ENCODE measurements around the gene EFCAB6. TPM values are rescaled to one million over a fixed set of nuclear protein-coding genes. Genes with fewer than 3 reads are reported as not detected.

Gene EFCAB6
- total RNA-seq, 2 donors from 2014 or later: 2.2 to 2.5 TPM

DNA sequence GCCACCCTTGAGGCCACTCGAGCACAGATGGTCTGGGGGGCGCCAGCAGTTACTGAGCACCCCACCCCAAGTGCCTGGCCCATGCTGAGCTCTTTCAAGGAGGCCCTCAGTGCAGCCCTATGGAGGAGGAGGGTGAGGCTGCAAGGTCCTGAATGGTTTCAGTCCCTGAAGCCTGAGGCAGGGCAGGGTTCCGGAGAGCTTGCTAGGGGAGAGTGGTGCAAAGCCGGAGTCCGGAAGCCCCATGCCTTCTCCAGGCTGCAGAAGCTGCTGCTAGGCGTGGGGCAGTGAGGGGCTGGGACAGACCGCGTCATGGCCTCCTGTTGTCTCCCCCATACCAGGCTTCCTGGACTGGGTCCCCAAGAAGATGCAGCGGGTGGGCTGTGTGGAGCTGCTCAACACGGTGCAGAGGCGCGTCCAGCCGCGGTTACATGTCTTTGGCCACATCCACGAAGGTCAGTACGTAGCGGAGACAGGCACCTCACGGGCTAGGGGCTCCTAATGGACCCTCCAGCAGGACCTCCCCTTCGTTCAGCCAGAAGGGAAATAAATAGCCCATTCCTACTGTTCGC, 309.7 kb downstream of the EFCAB6 start:
- Histone ChIP-seq H3K36me3 (no peaks in the 10 kb centered on the region), H3K27ac (no peak overlapping the region), H3K4me1 (ENCODE audit: control insufficient read depth in 1 of 2, low read depth in 2 of 2) (no peaks in the 10 kb centered on the region), H3K27me3 (replicated peaks; ENCODE audit: insufficient read depth) (no peaks in the 10 kb centered on the region), H3K4me3 (no peak overlapping the region), H3K9me3 (no peaks in the 10 kb centered on the region)
- no peak for DNase-seq (ENCODE audit: low spot score)
- ATAC-seq (ENCODE audit: insufficient number of reproducible peaks, low FRiP score, low read depth): no peak
- TF ChIP-seq CTCF (IDR thresholded peaks at IDR 0.05): no peak

DNA sequence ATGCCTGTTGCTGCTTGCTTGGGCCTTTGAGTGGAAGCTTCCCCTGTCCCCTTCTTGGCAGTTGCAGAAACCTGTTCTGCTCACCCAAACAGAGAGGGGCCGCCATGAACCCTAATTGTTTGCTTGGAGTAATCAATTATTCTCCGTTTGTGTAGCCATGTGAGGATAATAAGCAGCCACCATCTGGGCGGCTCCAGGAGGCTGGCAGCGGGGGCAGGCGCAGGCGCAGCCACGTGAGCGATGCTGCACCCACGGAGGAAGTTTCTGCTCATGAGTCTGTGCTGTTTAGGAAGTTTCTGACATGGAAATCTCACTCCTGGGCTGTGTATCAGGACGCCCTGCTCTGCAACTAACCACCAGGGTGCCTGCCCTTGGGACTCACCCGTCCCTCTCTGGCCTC, 310.2 kb downstream of the EFCAB6 start:
- no peak overlapping the region for H3K27ac ChIP-seq
- no peaks in the 10 kb centered on the region for H3K36me3 ChIP-seq
- no peak overlapping the region for H3K4me3 ChIP-seq
- H3K9me3 ChIP-seq: no peaks in the 10 kb centered on the region
- no peak for DNase-seq (ENCODE audit: low spot score)
- H3K4me1 ChIP-seq (ENCODE audit: control insufficient read depth in 1 of 2, low read depth in 2 of 2): no peaks in the 10 kb centered on the region
- no peaks in the 10 kb centered on the region for H3K27me3 ChIP-seq (replicated peaks; ENCODE audit: insufficient read depth)
- TF ChIP-seq CTCF (IDR thresholded peaks at IDR 0.05): no peak
- ATAC-seq (ENCODE audit: insufficient number of reproducible peaks, low FRiP score, low read depth): no peak

DNA sequence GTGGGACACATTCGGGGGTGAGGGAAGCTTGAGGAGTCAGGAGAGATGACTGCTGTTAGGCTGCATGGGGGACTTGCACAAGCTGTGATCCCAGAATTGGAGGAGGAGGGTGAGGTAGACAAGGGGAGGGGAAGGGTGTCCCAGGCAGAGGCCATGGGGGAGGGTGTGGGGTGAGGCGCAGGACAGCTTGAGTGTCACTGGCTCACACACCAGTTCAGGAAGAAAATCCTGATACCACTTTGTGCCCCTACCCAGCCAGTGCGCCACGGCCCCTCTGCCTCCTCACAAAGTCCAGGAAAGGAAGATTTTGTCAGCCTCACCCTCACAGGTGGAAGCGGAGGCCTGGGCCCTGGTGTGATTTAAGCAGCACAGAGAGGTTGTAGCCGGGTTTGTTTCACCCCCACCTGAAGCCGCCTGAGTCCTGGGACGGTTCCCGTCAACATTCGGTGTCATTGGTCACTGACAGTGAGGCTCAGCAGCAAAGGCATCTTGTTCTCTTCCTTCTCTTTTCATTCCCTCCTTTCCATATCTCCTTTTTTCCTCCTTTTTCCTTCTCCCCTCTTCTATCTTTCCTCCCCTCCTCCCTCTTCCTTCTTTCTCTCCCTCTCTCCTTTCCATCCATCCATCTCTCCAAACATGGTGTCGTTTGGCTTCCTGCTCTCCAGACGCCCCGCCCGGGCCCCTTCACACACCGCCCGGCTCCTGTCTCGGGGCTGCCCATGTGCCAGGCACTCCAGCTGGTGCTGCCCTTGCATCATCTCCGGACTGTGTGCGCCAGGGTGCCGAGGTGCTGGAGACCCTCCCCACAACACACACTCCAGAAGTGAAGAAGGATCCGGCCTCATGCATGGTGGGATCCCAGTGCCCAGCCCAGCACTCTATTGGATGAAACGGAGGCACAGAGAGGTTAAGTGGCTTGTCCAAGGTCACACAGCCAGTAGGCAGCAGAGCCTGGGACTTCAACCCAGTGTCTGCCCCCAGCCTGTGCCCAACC, 311.0 kb downstream of the EFCAB6 start:
- Histone ChIP-seq H3K36me3 (no peaks in the 10 kb centered on the region), H3K4me1 (ENCODE audit: control insufficient read depth in 1 of 2, low read depth in 2 of 2) (no peaks in the 10 kb centered on the region), H3K27me3 (replicated peaks; ENCODE audit: insufficient read depth) (no peaks in the 10 kb centered on the region), H3K4me3 (no peak overlapping the region), H3K27ac (no peak overlapping the region), H3K9me3 (no peaks in the 10 kb centered on the region)
- TF ChIP-seq CTCF (IDR thresholded peaks at IDR 0.05): no peak
- DNase-seq (ENCODE audit: low spot score) (no peak), ATAC-seq (ENCODE audit: insufficient number of reproducible peaks, low FRiP score, low read depth) (no peak)

DNA sequence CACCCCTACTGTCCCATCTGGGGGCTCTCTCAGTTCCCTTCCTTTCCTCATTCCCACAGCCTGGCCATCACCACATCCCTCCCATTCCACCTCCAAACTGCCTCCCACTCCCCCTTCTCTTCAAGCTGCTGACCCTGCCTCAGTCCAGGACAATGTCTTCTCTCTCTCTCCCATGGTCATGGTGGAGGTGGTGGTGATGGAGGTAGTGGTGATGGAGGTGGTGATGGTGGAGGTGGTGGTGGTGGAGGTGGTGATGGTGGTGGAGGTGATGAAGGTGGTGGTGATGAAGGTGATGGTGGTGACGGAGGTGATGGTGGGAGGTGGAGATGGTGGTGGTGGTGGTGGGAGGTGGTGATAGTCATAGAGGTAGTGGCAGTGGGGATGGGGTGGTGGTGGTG, 313.2 kb downstream of the EFCAB6 start:
- Histone ChIP-seq H3K4me1 (ENCODE audit: control insufficient read depth in 1 of 2, low read depth in 2 of 2) (no peaks in the 10 kb centered on the region), H3K27ac (no peak overlapping the region), H3K27me3 (replicated peaks; ENCODE audit: insufficient read depth) (no peaks in the 10 kb centered on the region), H3K4me3 (no peak overlapping the region), H3K36me3 (no peaks in the 10 kb centered on the region), H3K9me3 (no peaks in the 10 kb centered on the region)
- DNase-seq (ENCODE audit: low spot score) (no peak), ATAC-seq (ENCODE audit: insufficient number of reproducible peaks, low FRiP score, low read depth) (no peak)
- no peak for TF ChIP-seq CTCF (IDR thresholded peaks at IDR 0.05)
